Astrocyte (in vitro differentiated cells and primary cell): ENCODE data around the gene DDB1. TPM values are rescaled to one million over a fixed set of nuclear protein-coding genes. Genes with fewer than 3 reads are reported as not detected.

Experiments used
- DNase-seq: peaks from one replicate; pipeline ENCODE4 v3.0.0-alpha.2; 2010; ENCODE audit warnings: low read depth
- FAIRE-seq: peaks from 2 replicates; lab custom pipeline; 2011; peaks lifted over from hg19 to GRCh38; lab: Jason Lieb, UNC
- H2AFZ ChIP-seq: 2 replicates; pipeline ENCODE4 v1.6.0; 2012; ENCODE audit warnings: low read depth, low read length, inconsistent platforms
- H3K27ac ChIP-seq: 2 replicates; pipeline ENCODE4 v1.5.1; 2011; ENCODE audit warnings: low read depth, low read length, inconsistent platforms
- H3K27me3 ChIP-seq: 2 replicates; pipeline ENCODE4 v1.6.0; 2011; ENCODE audit warnings: low read length, inconsistent platforms; ENCODE audit not compliant: insufficient read depth
- H3K36me3 ChIP-seq: 2 replicates; pipeline ENCODE4 v1.5.1; 2011; ENCODE audit warnings: low read length, inconsistent platforms; ENCODE audit not compliant: insufficient read depth
- H3K4me1 ChIP-seq: 2 replicates; pipeline ENCODE4 v1.5.1; 2011; ENCODE audit warnings: low read length, inconsistent platforms; ENCODE audit not compliant: insufficient read depth
- H3K4me2 ChIP-seq: 2 replicates; pipeline ENCODE4 v1.6.0; 2012; ENCODE audit warnings: low read length, inconsistent platforms
- H3K4me3 ChIP-seq: 2 replicates; pipeline ENCODE4 v1.5.1; 2011; ENCODE audit warnings: low read depth, mild to moderate bottlenecking, low read length, inconsistent platforms; ENCODE audit not compliant: insufficient read depth
- H3K79me2 ChIP-seq: 2 replicates; pipeline ENCODE4 v1.6.0; 2012; ENCODE audit warnings: mild to moderate bottlenecking, low read length, inconsistent platforms; ENCODE audit not compliant: insufficient read depth
- H3K9ac ChIP-seq: 2 replicates; pipeline ENCODE4 v1.6.0; 2012; ENCODE audit warnings: mild to moderate bottlenecking, low read length, inconsistent platforms
- H3K9me3 ChIP-seq: 2 replicates; pipeline ENCODE4 v1.5.1; 2012; ENCODE audit warnings: low read depth, mild to moderate bottlenecking, low read length, inconsistent platforms; ENCODE audit not compliant: insufficient read depth
- H4K20me1 ChIP-seq: 2 replicates; pipeline ENCODE4 v1.6.0; 2012; ENCODE audit warnings: low read length, inconsistent platforms; ENCODE audit not compliant: insufficient read depth
- H3K27ac Mint-ChIP-seq: one replicate; pipeline ENCODE4 v1.8.0; 2021; ENCODE audit warnings: mild to moderate bottlenecking, mixed read lengths; ENCODE audit not compliant: unreplicated experiment
- H3K27me3 Mint-ChIP-seq: one replicate; pipeline ENCODE4 v1.8.0; 2021; ENCODE audit warnings: low read depth, mixed read lengths; ENCODE audit not compliant: unreplicated experiment
- H3K36me3 Mint-ChIP-seq: one replicate; pipeline ENCODE4 v1.8.0; 2021; ENCODE audit warnings: low read depth, mixed read lengths; ENCODE audit not compliant: unreplicated experiment
- H3K4me1 Mint-ChIP-seq: one replicate; pipeline ENCODE4 v1.8.0; 2021; ENCODE audit warnings: low read depth, mixed read lengths; ENCODE audit not compliant: unreplicated experiment
- H3K4me3 Mint-ChIP-seq: one replicate; pipeline ENCODE4 v1.8.0; 2021; ENCODE audit warnings: mild to moderate bottlenecking, moderate library complexity, mixed read lengths; ENCODE audit not compliant: unreplicated experiment
- H3K9me3 Mint-ChIP-seq: one replicate; pipeline ENCODE4 v1.8.0; 2021; ENCODE audit warnings: mild to moderate bottlenecking, mixed read lengths; ENCODE audit not compliant: unreplicated experiment
- CTCF ChIP-seq: IDR thresholded peaks from 2 replicates; pipeline ENCODE4 v1.5.1; 2011; ENCODE audit warnings: low read depth, mild to moderate bottlenecking, inconsistent platforms, low read length, moderate library complexity; ENCODE audit not compliant: insufficient read depth
- EZH2 ChIP-seq: IDR thresholded peaks from 2 replicates; pipeline ENCODE4 v1.6.1; 2012; ENCODE audit warnings: mild to moderate bottlenecking, low read length, inconsistent platforms; ENCODE audit not compliant: insufficient read depth
- total RNA-seq: library from RNA; stranded (reverse); gene quantifications from 2 replicates; pipeline ENCODE4 v1.2.1, GENCODE V29; 2021

Gene DDB1
- total RNA-seq, 1 donor from 2014 or later: 251 TPM

- peak overlapping the region; percentile 93 for H3K4me2 ChIP-seq
- no peaks in the 10 kb centered on the region for H3K36me3 ChIP-seq
- H3K9me3 ChIP-seq: no peaks in the 10 kb centered on the region
- peaks cover 27% of the 10 kb centered on the region for H3K27me3 ChIP-seq
- H3K9me3 Mint-ChIP-seq: no peaks in the 10 kb centered on the region
- peak overlapping the region; percentile 72 for H3K9ac ChIP-seq
- FAIRE-seq (no peak), DNase-seq (no peak)
- peaks cover 32% of the 10 kb centered on the region for H3K4me1 Mint-ChIP-seq
- H3K4me1 ChIP-seq: peaks cover 44% of the 10 kb centered on the region
- peak; percentile 6 for TF ChIP-seq EZH2
- TF ChIP-seq CTCF: peak; percentile 12
- peak overlapping the region; percentile 83 for H3K4me3 Mint-ChIP-seq
- peak overlapping the region; percentile 49 for H2AFZ ChIP-seq
- peaks cover 13% of the 10 kb centered on the region for H3K36me3 Mint-ChIP-seq
- H3K27ac ChIP-seq: no peak overlapping the region
- peak overlapping the region; percentile 88 for H3K27ac Mint-ChIP-seq
- H4K20me1 ChIP-seq: peaks cover 54% of the 10 kb centered on the region
- H3K4me3 ChIP-seq: peak overlapping the region; percentile 53
- no peaks in the 10 kb centered on the region for H3K79me2 ChIP-seq
- H3K27me3 Mint-ChIP-seq: peaks cover 8% of the 10 kb centered on the region
These were observed 38.8 kb downstream of the DDB1 start for GRCh38 chr11:61293867-61294716.

- Histone ChIP-seq H3K27me3 (peaks cover 27% of the 10 kb centered on the region), H3K4me3 (no peak overlapping the region), H3K36me3 (no peaks in the 10 kb centered on the region), H3K9ac (no peak overlapping the region), H3K4me2 (no peak overlapping the region), H2AFZ (no peak overlapping the region), H3K4me1 (peaks cover 29% of the 10 kb centered on the region), H3K79me2 (no peaks in the 10 kb centered on the region), H3K9me3 (no peaks in the 10 kb centered on the region), H4K20me1 (peaks cover 39% of the 10 kb centered on the region), H3K27ac (no peak overlapping the region)
- Mint-ChIP-seq H3K4me3 (peak overlapping the region; percentile 15), H3K27ac (no peak overlapping the region), H3K4me1 (peaks cover 16% of the 10 kb centered on the region), H3K36me3 (peaks cover 10% of the 10 kb centered on the region), H3K9me3 (peaks cover 3% of the 10 kb centered on the region), H3K27me3 (peaks cover 11% of the 10 kb centered on the region)
- no peak for FAIRE-seq
- no peak for TF ChIP-seq CTCF
- TF ChIP-seq EZH2: no peak
- DNase-seq: no peak
These were observed 40.5 kb downstream of the DDB1 start for GRCh38 chr11:61292356-61292755.
